Fibroblast of lung (primary cell): ENCODE results near the gene PDXK.

ENCODE experiments used
- EZH2 ChIP-seq: IDR thresholded peaks from 2 replicates; pipeline ENCODE4 v1.5.1; 2012; ENCODE audit warnings: low read length, control low read depth, mild to moderate bottlenecking; ENCODE audit errors: missing control alignments
- TF ChIP-seq, protein P1 (sequence below), 2 donors: IDR thresholded peaks in 1 of 2; conservative IDR thresholded peaks in 1 of 2; 1 replicate in 1 of 2; 2 replicates in 1 of 2; pipeline ENCODE4 v1.5.1; 2011 to 2012; ENCODE audit warnings: low read length in 2 of 2, control low read depth in 1 of 2, inconsistent platforms in 1 of 2, low read depth in 1 of 2, mild to moderate bottlenecking in 1 of 2

DNA sequence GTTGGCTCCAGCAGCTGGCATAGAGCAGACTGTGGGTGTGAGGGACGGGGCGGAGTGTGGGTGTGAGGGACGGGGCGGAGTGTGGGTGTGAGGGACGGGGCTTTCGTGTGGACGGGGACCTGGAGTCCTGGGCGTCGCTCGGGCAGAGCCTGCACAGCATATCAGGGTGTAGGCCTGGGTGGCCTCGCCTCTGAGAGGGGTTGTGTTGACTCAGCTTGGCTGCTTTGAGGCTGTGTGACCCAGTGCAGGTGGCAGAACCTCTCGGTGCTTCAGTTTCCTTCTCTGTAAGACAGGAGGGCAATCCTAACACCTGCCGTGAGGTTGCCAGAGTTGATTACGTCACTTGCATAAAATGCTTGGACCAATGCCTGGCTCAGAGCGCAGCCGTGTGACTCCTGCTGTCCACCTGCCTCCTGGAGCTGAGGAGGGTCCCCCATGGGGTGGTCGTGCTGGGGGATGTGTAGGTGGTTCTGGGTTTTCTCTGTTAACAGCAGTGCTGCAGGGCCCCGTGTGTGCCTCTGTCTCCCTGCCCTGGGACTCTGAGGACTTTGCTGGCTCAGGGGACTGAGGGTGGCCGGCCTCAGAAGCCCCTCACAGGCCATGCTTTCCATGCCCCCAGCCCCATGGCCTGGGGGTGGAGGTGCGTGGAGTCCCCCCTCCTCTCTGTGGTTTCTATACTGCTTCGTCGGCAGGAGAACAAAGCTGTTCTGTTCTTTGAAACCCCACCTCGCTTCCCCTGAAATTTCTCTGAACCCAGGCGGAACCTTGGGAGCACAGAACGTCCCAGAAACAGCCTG lies 15.4 kb downstream of the PDXK start:
- TF ChIP-seq, protein P1, sequence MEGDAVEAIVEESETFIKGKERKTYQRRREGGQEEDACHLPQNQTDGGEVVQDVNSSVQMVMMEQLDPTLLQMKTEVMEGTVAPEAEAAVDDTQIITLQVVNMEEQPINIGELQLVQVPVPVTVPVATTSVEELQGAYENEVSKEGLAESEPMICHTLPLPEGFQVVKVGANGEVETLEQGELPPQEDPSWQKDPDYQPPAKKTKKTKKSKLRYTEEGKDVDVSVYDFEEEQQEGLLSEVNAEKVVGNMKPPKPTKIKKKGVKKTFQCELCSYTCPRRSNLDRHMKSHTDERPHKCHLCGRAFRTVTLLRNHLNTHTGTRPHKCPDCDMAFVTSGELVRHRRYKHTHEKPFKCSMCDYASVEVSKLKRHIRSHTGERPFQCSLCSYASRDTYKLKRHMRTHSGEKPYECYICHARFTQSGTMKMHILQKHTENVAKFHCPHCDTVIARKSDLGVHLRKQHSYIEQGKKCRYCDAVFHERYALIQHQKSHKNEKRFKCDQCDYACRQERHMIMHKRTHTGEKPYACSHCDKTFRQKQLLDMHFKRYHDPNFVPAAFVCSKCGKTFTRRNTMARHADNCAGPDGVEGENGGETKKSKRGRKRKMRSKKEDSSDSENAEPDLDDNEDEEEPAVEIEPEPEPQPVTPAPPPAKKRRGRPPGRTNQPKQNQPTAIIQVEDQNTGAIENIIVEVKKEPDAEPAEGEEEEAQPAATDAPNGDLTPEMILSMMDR (conservative IDR thresholded peaks at IDR 0.05 in 1 of 2, IDR thresholded peaks at IDR 0.05 in 1 of 2; ENCODE audit: low read depth in 1 of 2, low read length in 2 of 2): no peak
- no peak for TF ChIP-seq EZH2
